ENCODE results near the gene FAU. TPM values are rescaled to one million over a fixed set of nuclear protein-coding genes. Genes with fewer than 3 reads are reported as not detected.

The FAU gene
- total and polyA plus RNA-seq, 9 of the 15 experiments (the other 6 are each of a cell fraction or from before 2014, with no cell fraction given), result 433 to 1,827 (median 942) TPM

- FAIRE-seq (no peak), ATAC-seq (no peak), DNase-seq (ENCODE audit: extremely low read depth in 1 of 4, low spot score in 3 of 4) (no peak)
- peaks cover 16% of the 10 kb centered on the region for H3K79me2 ChIP-seq (ENCODE audit: control insufficient read depth, insufficient read depth, low read length)
- peak overlapping the region; percentile 100 for H2AFZ ChIP-seq (ENCODE audit: low read depth, low read length)
- POLR2A ChIA-PET, result interaction anchor here (0.6 to 8.4 kb wide), 8 partner anchors 8 to 732 kb away, joined by 3 to 92 read pairs (median 3); partner anchors contain the start of genes SPDYC and TM7SF2
- H3K4me2 ChIP-seq (ENCODE audit: insufficient read depth, low read length), result peak overlapping the region; percentile 80
- intact Hi-C loops (cut with micrococcal nuclease), result no loop called here
- peak overlapping the region; percentile 81 for H3K27ac ChIP-seq (ENCODE audit: extremely low read depth, low read depth, low read length)
- CTCF ChIA-PET (ENCODE audit: low intra/inter-chr PET ratio), result no interaction called here
- no peaks in the 10 kb centered on the region for H3K9me1 ChIP-seq (ENCODE audit: control insufficient read depth, insufficient read depth, low read length)
- H3K4me1 ChIP-seq (replicated peaks in 1 of 2; ENCODE audit: control insufficient read depth in 2 of 2, insufficient read depth in 2 of 2, low read length in 2 of 2), result peaks cover 11 to 14% of the 10 kb centered on the region in 2 experiments; a peak in 4 of 5 replicates
- in situ Hi-C loops (cut with MboI), result no loop called here
- H4K20me1 ChIP-seq (replicated peaks; ENCODE audit: control insufficient read depth, insufficient read depth, low read length), result no peaks in the 10 kb centered on the region
- peaks cover 13% of the 10 kb centered on the region; the same call in 1 of the 3 replicates for H3K36me3 ChIP-seq (ENCODE audit: control insufficient read depth, insufficient read depth, low read length)
- peak overlapping the region; percentile 78 for H3K4me3 ChIP-seq
- TF ChIP-seq ZNF79 (CRISPR knock-in tag; IDR thresholded peaks at IDR 0.05; ENCODE audit: low read depth), result no peak
- peak; percentile 20; the same call in 1 of the 2 replicates for TF ChIP-seq ZNF589 (CRISPR knock-in tag; IDR thresholded peaks at IDR 0.05; ENCODE audit: low read depth)
- peak overlapping the region; percentile 75 to 90 for H3K9ac ChIP-seq (ENCODE audit: insufficient read depth in 1 of 2, low read depth in 2 of 2, low read length in 2 of 2)
- no peaks in the 10 kb centered on the region for H3K9me3 ChIP-seq (replicated peaks; ENCODE audit: control insufficient read depth, insufficient read depth, low read depth, low read length)
- H3K27me3 ChIP-seq (ENCODE audit: control insufficient read depth in 2 of 2, insufficient read depth in 2 of 2, low read length in 2 of 2), result no peaks in the 10 kb centered on the region
- no TSS peak for BruUV-seq (replicated peaks)
- 79% methylated on average over 14 of the region's 22 CpGs for WGBS (ENCODE audit: insufficient coverage, low coverage, missing lambda C conversion rate)
Measured at GRCh38 chr11:65095427-65095826, 26.5 kb downstream of the FAU start.

DNA sequence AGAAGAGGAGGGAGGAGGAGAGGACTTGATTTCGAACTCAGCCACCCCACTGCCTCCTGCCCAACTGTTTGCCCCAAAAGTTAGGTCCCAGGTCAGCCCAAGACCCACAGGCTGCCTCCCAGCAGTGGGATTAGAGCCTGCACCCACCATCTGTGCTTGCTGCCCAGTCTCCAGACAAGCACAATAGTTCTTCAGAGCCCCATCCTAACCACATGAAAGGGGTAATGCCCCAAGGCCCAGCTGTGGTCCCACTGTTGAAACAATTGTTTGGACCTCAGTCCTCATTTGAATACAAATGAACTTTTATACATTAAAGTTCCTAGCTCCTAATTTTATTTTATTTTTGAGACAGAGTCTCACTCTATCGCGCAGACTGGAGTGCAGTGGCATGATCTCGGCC, 31.3 kb downstream of the FAU start:
- WGBS (ENCODE audit: insufficient coverage, low coverage, missing lambda C conversion rate), result 85% methylated on average over 4 of the region's 4 CpGs
- DNase-seq (ENCODE audit: extremely low read depth in 1 of 4, low spot score in 3 of 4) (no peak), ATAC-seq (no peak), FAIRE-seq (no peak)
- H3K4me1 ChIP-seq (replicated peaks in 1 of 2; ENCODE audit: control insufficient read depth in 2 of 2, insufficient read depth in 2 of 2, low read length in 2 of 2), result peaks cover 2 to 10% of the 10 kb centered on the region in 2 experiments; a peak in 3 of 5 replicates
- no peak overlapping the region for H2AFZ ChIP-seq (ENCODE audit: low read depth, low read length)
- no peak overlapping the region for H3K4me2 ChIP-seq (ENCODE audit: insufficient read depth, low read length)
- H4K20me1 ChIP-seq (replicated peaks; ENCODE audit: control insufficient read depth, insufficient read depth, low read length), result no peaks in the 10 kb centered on the region
- no peaks in the 10 kb centered on the region for H3K9me3 ChIP-seq (replicated peaks; ENCODE audit: control insufficient read depth, insufficient read depth, low read depth, low read length)
- H3K9ac ChIP-seq (ENCODE audit: insufficient read depth in 1 of 2, low read depth in 2 of 2, low read length in 2 of 2), result peak overlapping the region in 1 of 2 experiments; percentile 59; a peak in 1 of 4 replicates
- in situ Hi-C loops (cut with MboI), result no loop called here
- no peaks in the 10 kb centered on the region for H3K27me3 ChIP-seq (ENCODE audit: control insufficient read depth in 2 of 2, insufficient read depth in 2 of 2, low read length in 2 of 2)
- POLR2A ChIA-PET, result interaction anchor here (0.8 to 1.6 kb wide), 6 partner anchors 14 to 408 kb away, joined by 3 to 6 read pairs (median 3); partner anchors contain the start of gene MALAT1
- no peak overlapping the region for H3K4me3 ChIP-seq
- intact Hi-C loops (cut with micrococcal nuclease), result no loop called here
- H3K36me3 ChIP-seq (ENCODE audit: control insufficient read depth, insufficient read depth, low read length), result peaks cover 35% of the 10 kb centered on the region
- CTCF ChIA-PET (ENCODE audit: low intra/inter-chr PET ratio), result no interaction called here
- BruUV-seq (replicated peaks), result no TSS peak
- H3K9me1 ChIP-seq (ENCODE audit: control insufficient read depth, insufficient read depth, low read length), result no peaks in the 10 kb centered on the region
- H3K27ac ChIP-seq (ENCODE audit: extremely low read depth, low read depth, low read length), result no peak overlapping the region
- H3K79me2 ChIP-seq (ENCODE audit: control insufficient read depth, insufficient read depth, low read length), result peaks cover 1% of the 10 kb centered on the region; the same call in 2 of the 3 replicates
- TF ChIP-seq SMARCC2 (IDR thresholded peaks at IDR 0.05; ENCODE audit: low read depth), result no peak
- TF ChIP-seq, protein P1, sequence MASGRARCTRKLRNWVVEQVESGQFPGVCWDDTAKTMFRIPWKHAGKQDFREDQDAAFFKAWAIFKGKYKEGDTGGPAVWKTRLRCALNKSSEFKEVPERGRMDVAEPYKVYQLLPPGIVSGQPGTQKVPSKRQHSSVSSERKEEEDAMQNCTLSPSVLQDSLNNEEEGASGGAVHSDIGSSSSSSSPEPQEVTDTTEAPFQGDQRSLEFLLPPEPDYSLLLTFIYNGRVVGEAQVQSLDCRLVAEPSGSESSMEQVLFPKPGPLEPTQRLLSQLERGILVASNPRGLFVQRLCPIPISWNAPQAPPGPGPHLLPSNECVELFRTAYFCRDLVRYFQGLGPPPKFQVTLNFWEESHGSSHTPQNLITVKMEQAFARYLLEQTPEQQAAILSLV (tag; IDR thresholded peaks at IDR 0.05), result no peak
- TF ChIP-seq, protein P2, sequence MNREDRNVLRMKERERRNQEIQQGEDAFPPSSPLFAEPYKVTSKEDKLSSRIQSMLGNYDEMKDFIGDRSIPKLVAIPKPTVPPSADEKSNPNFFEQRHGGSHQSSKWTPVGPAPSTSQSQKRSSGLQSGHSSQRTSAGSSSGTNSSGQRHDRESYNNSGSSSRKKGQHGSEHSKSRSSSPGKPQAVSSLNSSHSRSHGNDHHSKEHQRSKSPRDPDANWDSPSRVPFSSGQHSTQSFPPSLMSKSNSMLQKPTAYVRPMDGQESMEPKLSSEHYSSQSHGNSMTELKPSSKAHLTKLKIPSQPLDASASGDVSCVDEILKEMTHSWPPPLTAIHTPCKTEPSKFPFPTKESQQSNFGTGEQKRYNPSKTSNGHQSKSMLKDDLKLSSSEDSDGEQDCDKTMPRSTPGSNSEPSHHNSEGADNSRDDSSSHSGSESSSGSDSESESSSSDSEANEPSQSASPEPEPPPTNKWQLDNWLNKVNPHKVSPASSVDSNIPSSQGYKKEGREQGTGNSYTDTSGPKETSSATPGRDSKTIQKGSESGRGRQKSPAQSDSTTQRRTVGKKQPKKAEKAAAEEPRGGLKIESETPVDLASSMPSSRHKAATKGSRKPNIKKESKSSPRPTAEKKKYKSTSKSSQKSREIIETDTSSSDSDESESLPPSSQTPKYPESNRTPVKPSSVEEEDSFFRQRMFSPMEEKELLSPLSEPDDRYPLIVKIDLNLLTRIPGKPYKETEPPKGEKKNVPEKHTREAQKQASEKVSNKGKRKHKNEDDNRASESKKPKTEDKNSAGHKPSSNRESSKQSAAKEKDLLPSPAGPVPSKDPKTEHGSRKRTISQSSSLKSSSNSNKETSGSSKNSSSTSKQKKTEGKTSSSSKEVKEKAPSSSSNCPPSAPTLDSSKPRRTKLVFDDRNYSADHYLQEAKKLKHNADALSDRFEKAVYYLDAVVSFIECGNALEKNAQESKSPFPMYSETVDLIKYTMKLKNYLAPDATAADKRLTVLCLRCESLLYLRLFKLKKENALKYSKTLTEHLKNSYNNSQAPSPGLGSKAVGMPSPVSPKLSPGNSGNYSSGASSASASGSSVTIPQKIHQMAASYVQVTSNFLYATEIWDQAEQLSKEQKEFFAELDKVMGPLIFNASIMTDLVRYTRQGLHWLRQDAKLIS (CRISPR knock-in tag; IDR thresholded peaks at IDR 0.05), result no peak
- TF ChIP-seq RAD51 (IDR thresholded peaks at IDR 0.05; ENCODE audit: borderline replicate concordance, low read depth), result no peak
- TF ChIP-seq BHLHE40 (IDR thresholded peaks at IDR 0.05; ENCODE audit: low read length), result no peak
- TF ChIP-seq HDAC6 (IDR thresholded peaks at IDR 0.05; ENCODE audit: low read depth, low read length), result no peak
- no peak for TF ChIP-seq USF2 (CRISPR knock-in tag; IDR thresholded peaks at IDR 0.05)
